HG02798 (cell line): ENCODE results near the gene WIF1.

Experiments
- ATAC-seq: cut with Tn5 transposase; IDR thresholded peaks from one replicate; pipeline ENCODE4 v1.9.1; 2021; ENCODE audit warnings: mild to moderate bottlenecking; ENCODE audit not compliant: unreplicated experiment, poor library complexity

WIF1 gene

DNA sequence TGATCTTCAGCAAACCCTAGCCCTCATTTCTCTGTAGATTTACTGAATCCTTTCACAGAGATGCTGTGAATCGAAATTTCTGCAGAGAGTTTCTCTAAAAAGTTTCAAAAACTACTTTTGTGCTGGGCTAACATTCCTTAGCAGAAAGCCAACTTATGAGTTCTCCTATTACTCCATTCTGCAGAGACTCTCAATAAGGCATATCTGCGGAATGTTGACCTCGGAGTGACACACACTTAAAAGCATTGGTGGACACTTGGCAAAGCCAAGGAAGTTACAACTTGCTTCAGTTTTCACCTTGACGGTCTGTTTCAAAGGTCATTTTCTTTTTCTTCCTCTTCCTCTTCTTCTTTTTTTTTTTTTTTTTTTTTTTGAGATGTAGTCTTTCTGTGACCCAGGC is 75.8 kb downstream of the WIF1 start:
- no peak for ATAC-seq

DNA sequence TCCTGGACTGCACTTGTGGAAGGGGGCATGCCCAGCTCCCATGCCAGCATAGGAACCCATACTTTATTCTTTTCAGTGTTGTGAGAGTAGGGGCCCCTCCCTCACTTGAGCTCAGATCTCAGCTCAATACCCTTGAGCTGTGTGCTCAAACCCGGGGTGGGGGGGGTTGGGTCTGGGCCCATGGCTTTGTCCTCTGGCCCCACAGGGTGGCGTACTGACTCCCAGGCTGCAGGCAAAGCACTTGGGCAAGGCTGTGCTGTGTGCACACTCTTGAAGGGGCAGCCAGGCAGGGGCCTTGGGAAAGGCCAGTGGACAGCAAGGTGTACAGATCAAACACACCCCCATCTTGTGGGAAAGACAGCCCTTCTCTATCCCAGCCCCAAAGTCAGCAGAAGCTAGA is 81.8 kb downstream of the WIF1 start:
- no peak for ATAC-seq

DNA sequence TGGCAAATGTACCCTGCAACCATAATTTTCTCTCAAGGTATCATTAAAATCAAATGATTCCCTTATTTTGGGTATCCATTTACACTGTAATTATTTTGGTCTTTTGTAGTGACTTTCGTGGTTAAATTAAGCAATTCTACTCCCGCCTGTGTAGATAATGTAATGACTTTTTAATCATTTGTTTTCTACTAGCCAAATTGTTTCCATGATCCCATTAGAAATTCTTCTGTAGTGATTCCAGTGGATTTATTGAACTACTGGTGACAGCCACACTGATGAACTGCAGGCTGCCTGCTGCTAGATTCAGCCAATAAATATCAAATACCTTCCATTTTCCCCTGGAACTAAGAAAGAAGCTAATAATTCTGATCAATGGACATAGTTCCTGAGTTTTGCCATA is 96.0 kb downstream of the WIF1 start:
- no peak for ATAC-seq

DNA sequence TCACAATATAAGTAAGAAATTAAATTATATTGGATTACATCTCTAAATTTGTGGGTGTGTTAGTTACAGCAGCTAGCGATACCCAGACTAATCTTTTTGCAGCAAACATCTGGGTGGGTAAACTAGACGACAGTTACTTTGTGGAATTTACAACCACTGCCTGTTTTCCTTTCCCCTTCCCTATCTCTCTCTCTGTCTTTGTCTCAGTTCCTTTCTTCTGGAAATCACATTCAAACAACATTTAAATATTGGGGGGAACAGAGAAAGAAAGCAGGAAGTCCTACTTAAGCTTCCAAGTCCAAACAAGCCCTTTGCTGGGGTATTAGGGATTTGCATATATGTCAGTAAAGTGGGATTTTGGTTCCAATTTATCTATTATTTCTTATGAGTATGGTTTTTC is 97.6 kb downstream of the WIF1 start:
- no peak for ATAC-seq

DNA sequence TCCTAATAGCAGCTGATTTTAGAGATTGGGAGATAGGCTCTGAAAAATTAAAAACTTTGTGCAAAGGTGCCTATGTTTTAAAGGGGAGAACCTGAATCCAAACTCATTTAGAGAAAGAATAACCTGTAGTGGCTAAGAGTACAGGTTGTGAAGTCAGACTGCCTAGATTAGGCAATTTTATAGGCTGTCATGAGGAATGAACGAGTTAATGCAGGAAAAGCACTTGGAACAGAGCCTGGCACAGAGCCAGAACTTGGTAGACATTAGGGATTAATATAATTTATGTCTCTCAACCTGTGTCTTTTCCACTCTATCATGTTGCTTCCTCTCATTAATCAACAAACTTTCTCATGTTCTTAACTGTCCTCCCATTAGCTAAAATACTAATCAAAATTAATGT is 98.1 kb downstream of the WIF1 start:
- no peak for ATAC-seq

DNA sequence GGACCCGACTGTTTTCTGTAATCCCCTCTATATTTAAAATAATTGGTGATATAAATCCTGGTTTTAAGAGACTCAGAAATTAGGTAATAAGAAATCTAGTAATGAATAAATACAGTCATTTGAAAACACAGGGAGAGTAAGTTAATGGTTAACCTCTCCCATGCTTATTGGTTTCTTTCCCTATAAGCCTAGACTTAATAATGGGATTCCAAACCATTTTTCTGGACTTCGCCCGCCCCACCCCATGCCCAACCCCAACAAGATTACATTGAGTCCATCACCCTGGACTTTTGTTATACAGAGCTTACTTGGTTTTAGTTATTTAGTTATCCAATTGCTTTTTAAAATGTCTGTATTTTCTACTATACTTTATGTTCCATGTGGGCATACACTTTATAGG is 98.7 kb downstream of the WIF1 start:
- ATAC-seq = no peak

DNA sequence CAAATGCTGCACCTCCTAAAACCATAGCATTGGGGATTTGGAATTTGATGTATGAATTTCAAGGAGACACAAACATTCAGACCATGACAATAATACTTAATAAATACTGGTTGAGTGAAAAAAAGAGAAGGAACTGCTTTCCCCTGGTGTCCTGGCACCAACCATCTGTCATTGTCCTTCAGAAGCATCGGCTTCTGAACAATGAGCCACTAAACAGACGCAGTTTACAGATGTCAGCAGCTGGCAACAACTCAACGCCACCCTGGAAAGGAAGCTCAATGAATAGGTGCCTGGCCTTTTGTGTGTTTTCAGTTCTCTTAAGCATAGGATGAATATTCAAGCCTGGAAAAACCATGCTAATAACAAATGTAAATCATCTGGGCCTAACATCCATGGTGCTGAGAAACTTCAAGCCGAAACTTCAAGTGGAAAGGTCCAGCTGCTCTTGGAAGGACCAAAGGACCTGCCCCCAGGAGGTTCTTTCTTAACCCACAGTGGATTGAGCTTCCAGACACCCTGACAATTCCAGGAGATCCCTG is 101.3 kb downstream of the WIF1 start:
- no peak for ATAC-seq

DNA sequence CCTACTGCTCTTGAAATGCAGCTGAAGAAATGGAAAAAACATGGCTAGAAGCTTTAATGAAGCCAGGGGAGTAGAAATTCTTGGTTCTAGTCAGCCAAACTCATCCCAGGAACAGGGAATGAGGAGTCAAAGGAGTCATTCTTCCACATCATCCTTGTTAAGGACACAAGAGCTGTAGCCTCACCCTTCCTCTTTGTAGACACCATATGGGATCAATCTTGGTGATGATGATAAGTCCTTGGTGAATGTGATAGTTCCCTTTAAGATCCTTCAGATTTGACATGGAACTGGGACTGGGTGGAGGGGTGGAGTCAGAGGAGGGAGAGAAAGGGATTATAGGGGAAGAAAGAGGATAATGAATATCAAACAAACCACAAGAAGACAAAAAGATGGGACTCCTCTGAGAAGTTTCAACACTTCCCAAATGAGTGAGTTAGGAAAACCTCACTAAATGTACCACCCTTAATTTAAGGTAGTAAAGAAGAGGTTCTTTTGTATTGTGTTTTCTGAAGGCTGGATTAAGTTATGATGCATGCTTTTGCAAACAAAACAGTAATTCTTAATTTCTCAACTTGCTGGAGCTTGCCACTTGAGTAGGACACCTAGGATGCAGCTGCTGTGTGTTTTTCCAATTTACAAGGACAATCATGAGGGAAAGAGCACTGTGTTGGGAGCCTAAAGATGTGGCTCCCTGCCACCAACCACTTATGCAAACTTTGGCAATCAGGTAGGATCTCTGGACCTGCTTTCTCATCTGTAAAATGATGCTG is 104.0 kb downstream of the WIF1 start:
- ATAC-seq = no peak

DNA sequence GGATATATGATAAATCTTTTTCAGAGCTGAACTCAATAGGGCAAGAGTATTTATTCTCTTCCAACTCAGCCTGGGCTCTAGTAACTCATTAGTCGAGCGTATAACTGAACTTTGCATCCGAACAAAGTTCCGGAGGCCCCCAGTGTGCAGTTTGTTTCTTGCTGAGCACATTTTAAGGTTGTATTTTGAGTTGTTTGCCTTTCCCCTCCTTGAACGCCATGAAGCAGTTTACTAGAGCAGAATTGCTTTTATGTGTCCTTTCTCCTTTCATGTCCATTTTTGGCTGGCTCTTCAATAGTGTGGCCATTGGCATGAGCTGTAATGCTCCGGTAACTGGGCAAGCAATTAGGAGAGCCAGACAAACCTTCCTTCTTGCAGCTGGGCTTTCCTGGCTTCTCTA is 105.3 kb downstream of the WIF1 start:
- ATAC-seq = no peak

DNA sequence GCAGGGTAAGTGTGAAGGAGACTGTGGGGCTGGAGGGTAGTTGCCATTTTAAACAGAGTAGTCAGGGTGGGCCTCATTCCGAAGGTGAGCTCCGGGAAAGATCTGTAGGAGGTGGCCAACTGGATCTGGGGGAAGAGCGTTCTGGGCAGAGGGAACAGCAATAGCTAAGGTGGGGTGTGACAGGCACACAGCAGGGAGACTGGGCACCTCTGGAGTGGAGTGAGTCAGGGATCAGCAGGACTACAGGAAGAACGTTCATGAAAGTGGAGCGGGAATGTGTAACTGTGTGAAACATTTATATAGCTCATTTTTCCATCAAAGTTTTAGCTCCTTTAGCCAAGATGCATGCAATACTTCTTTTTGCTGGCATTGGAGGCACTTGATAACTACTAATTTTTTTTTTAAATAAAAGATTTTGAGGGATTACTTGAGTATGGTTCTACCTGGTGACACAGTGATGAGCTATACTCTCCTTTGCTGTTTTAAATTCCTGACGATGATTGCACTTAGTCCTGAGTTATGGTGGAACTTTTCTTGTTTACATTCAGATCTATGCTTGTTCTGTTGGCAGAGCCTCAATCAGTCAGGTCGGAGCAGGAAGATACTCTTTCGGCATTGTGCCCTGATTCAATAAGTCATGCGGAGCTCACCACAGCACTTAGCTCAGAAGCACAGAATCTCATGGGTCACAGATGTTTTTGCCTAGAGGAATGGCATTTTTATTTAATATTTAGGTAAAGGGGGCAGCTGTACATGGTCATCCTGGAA is 106.4 kb downstream of the WIF1 start:
- ATAC-seq = no peak

DNA sequence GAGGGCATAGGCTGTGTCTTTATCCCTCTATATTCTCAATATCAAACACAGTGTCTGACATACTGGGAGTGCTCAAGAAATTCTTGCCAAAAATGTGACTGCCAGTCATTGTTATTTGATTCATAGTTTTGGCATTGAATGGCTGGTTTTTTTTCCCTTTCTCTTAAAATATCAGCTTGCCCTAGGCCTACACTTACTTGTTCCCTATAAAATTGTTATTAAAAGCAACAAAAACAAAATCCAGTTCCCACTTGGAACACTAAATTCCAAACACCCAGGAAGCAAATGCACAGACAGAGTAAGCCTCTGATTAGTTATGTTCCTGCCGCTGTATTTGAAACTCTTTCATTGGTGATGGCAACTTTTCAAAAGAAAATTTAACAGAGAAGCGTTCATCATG is 110.7 kb downstream of the WIF1 start:
- ATAC-seq = no peak

DNA sequence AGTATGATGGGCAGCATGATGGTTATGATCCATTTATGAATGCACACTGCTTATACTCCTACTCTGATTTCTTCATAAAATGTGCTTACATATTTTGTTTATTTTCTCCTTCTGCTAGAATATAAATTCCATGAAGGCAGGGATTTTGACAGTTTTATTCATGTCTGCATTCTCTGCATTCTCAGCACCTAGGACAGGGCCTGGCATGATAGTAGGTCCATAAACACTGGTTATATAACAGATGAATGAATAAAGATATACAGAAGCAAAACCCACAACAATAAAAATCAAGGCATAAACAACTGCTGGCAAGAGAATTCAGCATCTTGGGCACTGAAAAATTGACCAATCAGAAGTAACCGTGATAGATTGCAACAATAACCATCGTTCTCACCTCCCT is 115.4 kb downstream of the WIF1 start:
- ATAC-seq = no peak

DNA sequence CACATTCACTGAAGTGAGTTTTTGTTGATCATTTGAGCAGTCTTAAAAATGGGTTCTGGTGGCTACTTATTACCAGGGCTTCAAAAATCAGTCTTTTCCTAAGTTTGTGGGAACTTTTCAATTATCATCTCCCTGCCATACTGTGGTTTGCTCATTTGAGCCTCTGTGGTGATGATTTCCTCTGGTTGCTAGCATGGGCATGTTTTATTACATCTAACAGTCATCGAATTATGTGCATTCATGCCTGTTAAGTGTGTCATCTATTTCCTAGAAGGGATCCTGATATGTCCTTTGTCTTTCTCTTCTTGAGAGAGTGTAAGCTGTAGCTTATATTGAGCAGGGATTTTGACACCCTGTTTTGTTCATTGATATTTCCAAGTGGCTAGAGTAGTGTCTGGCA is 116.8 kb downstream of the WIF1 start:
- no peak for ATAC-seq
